Liver (tissue), 9 donors: ENCODE results near the gene SLC38A4. TPM values are rescaled to one million over a fixed set of nuclear protein-coding genes. Genes with fewer than 3 reads are reported as not detected.

Experiments
- DNase-seq: peaks from one replicate; pipeline ENCODE4 v3.0.0-alpha.2; 2017; ENCODE audit warnings: low spot score
- H3K27ac ChIP-seq, 2 donors: one replicate each; pipeline ENCODE4 v1.7.0; 2013; ENCODE audit warnings: inconsistent platforms in 2 of 2, low read length in 2 of 2, control low read depth in 1 of 2, low read depth in 1 of 2, mild to moderate bottlenecking in 1 of 2
- H3K27me3 ChIP-seq, 4 donors: one replicate each; pipeline versions ENCODE4 v1.6.1 to v1.7.0; 2013; ENCODE audit warnings: low read length in 3 of 4, inconsistent platforms in 1 of 4, mild to moderate bottlenecking in 1 of 4, moderate library complexity in 1 of 4; ENCODE audit not compliant: control insufficient read depth in 4 of 4, insufficient read depth in 4 of 4
- H3K36me3 ChIP-seq, 4 donors: one replicate each; pipeline versions ENCODE4 v1.6.1 to v1.7.0; 2013; ENCODE audit warnings: low read length in 3 of 4, mild to moderate bottlenecking in 3 of 4, low read depth in 1 of 4, moderate library complexity in 1 of 4; ENCODE audit not compliant: control insufficient read depth in 4 of 4, insufficient read depth in 3 of 4
- H3K4me1 ChIP-seq, 4 donors: one replicate each; pipeline versions ENCODE4 v1.6.1 to v1.7.0; 2013; ENCODE audit warnings: low read length in 3 of 4, mild to moderate bottlenecking in 3 of 4, moderate library complexity in 1 of 4; ENCODE audit not compliant: control insufficient read depth in 4 of 4, insufficient read depth in 4 of 4
- H3K4me3 ChIP-seq, 3 donors: one replicate each; pipeline versions ENCODE4 v1.6.1 to v1.7.0; 2013; ENCODE audit warnings: low read length in 3 of 3, control low read depth in 1 of 3, low read depth in 1 of 3, mild to moderate bottlenecking in 1 of 3
- H3K9ac ChIP-seq, 2 donors: one replicate each; pipeline ENCODE4 v1.7.0; 2013; ENCODE audit warnings: low read length in 2 of 2, mild to moderate bottlenecking in 2 of 2, moderate library complexity in 2 of 2, control low read depth in 1 of 2, low read depth in 1 of 2
- H3K9me3 ChIP-seq, 4 donors: one replicate each; pipeline versions ENCODE4 v1.6.1 to v1.7.0; 2013; ENCODE audit warnings: low read length in 3 of 4; ENCODE audit not compliant: control insufficient read depth in 4 of 4
- CTCF ChIP-seq: fragments of 150-350 bp; IDR thresholded peaks from 2 replicates; pipeline ENCODE4 v1.5.1; 2017; ENCODE audit warnings: improper control_type of control experiment, low read depth, low read length; ENCODE audit not compliant: missing input control
- EGR1 ChIP-seq, 2 donors: IDR thresholded peaks; 2 replicates each; pipeline ENCODE4 v1.6.1; 2016 to 2018; ENCODE audit warnings: antibody characterized with exemption in 2 of 2, low read depth in 2 of 2
- FOXA1 ChIP-seq: IDR thresholded peaks from 2 replicates; pipeline ENCODE4 v1.6.1; 2016; ENCODE audit warnings: antibody characterized with exemption
- FOXA2 ChIP-seq: IDR thresholded peaks from 2 replicates; pipeline ENCODE4 v1.6.1; 2016; ENCODE audit warnings: antibody characterized with exemption
- HNF4A ChIP-seq, 2 donors: conservative IDR thresholded peaks; 2 replicates each; pipeline ENCODE4 v1.6.1; 2016; ENCODE audit warnings: antibody characterized with exemption in 2 of 2, mild to moderate bottlenecking in 2 of 2
- HNF4G ChIP-seq: IDR thresholded peaks from 2 replicates; pipeline ENCODE4 v1.6.1; 2016; ENCODE audit warnings: antibody characterized with exemption
- JUND ChIP-seq, 2 donors: IDR thresholded peaks; 2 replicates each; pipeline ENCODE4 v1.6.1; 2016; ENCODE audit warnings: antibody characterized with exemption in 2 of 2
- NR2F2 ChIP-seq: IDR thresholded peaks from 2 replicates; pipeline ENCODE4 v1.6.1; 2016; ENCODE audit warnings: antibody characterized with exemption
- RAD21 ChIP-seq, 2 donors: IDR thresholded peaks; 2 replicates each; pipeline ENCODE4 v1.6.1; 2016; ENCODE audit warnings: antibody characterized with exemption in 2 of 2, mild to moderate bottlenecking in 2 of 2
- REST ChIP-seq: IDR thresholded peaks from 2 replicates; pipeline ENCODE4 v1.6.1; 2016; ENCODE audit warnings: antibody characterized with exemption, mild to moderate bottlenecking
- SP1 ChIP-seq: IDR thresholded peaks from 2 replicates; pipeline ENCODE4 v1.6.1; 2018; ENCODE audit warnings: antibody characterized with exemption, mild to moderate bottlenecking
- TAF1 ChIP-seq: conservative IDR thresholded peaks from 2 replicates; pipeline ENCODE4 v1.6.1; 2016; ENCODE audit warnings: antibody characterized with exemption, mild to moderate bottlenecking
- YY1 ChIP-seq: IDR thresholded peaks from 2 replicates; pipeline ENCODE4 v1.6.1; 2016; ENCODE audit warnings: antibody characterized with exemption, mild to moderate bottlenecking
- WGBS: extraction: QIAGEN DNeasy Blood & Tissue Kit; methylation state at CpG from one replicate; pipeline ENCODE4 v1.1.7; 2013; 5-methylcytosine and 5-hydroxymethylcytosine counted together
- polyA plus RNA-seq, 2 donors: library from polyadenylated mRNA; stranded (reverse) in 1 of 2; unstranded in 1 of 2; fragments of 200-250 nt in 1 of 2; fragments of >200 nt in 1 of 2; fragmentation: Nextera tagmentation in 1 of 2; extraction: Ambion mirVana in 1 of 2; gene quantifications; one replicate each; pipeline versions ENCODE4 v1.2.1 to v1.2.3, GENCODE V29; 2013 to 2015
- total RNA-seq, 2 donors: library from RNA; depleted of rRNA; stranded (reverse); fragments of >200 nt; gene quantifications; one replicate each; pipeline ENCODE4 v1.2.3, GENCODE V29; 2014
- TF ChIP-seq, protein P1 (sequence below): IDR thresholded peaks from 2 replicates; pipeline ENCODE4 v1.6.1; 2016; ENCODE audit warnings: antibody characterized with exemption
- TF ChIP-seq, protein P2 (sequence below): IDR thresholded peaks from 2 replicates; pipeline ENCODE4 v1.6.1; 2016; ENCODE audit warnings: antibody characterized with exemption
- TF ChIP-seq, protein P3 (sequence below): IDR thresholded peaks from 2 replicates; pipeline ENCODE4 v1.6.1; 2016; ENCODE audit warnings: antibody characterized with exemption
- donor health status: healthy.
- donor health status: healthy.
- donor health status: healthy.
- donor health status: healthy.
- donor health status: healthy.

Gene SLC38A4
- total and polyA plus RNA-seq, 4 donors = 92.0 to 389 (median 169) TPM

- TF ChIP-seq HNF4A (conservative IDR thresholded peaks at IDR 0.05) = no peak
- no peak for TF ChIP-seq FOXA1
Measured at GRCh38 chr12:46752396-46752795, 73.4 kb downstream of the SLC38A4 start (continued).

DNA sequence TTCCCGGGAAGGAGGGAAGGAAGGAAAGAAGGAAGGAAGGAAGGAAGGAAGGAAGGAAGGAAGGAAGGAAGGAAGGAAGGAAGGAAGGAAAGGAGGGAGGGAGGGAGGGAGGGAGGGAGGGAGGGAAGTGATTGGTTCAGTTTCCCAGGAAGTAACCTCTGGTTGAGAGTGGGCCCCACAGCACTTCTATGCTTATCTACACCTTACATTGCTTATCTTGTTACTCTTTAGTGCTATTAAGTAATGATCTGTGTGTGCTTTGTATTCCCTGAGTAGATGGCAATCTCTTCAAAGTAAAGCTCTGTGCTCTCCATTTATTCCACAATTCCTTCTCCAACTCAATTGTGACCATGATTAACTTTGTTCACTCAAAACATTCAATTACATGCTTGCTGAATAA, 74.6 kb downstream of the SLC38A4 start:
- no peak overlapping the region for H3K9ac ChIP-seq
- TF ChIP-seq HNF4G = no peak
- no peak for TF ChIP-seq SP1
- TF ChIP-seq HNF4A (conservative IDR thresholded peaks at IDR 0.05) = no peak
- TF ChIP-seq EGR1 (IDR thresholded peaks at IDR 0.05; ENCODE audit: low read depth in 2 of 2) = no peak
- TF ChIP-seq, protein P1, sequence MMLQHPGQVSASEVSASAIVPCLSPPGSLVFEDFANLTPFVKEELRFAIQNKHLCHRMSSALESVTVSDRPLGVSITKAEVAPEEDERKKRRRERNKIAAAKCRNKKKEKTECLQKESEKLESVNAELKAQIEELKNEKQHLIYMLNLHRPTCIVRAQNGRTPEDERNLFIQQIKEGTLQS = no peak
- no peak for TF ChIP-seq YY1
- no peak for TF ChIP-seq FOXA1
- no peak for TF ChIP-seq FOXA2
- TF ChIP-seq TAF1 = no peak
- TF ChIP-seq, protein P2, sequence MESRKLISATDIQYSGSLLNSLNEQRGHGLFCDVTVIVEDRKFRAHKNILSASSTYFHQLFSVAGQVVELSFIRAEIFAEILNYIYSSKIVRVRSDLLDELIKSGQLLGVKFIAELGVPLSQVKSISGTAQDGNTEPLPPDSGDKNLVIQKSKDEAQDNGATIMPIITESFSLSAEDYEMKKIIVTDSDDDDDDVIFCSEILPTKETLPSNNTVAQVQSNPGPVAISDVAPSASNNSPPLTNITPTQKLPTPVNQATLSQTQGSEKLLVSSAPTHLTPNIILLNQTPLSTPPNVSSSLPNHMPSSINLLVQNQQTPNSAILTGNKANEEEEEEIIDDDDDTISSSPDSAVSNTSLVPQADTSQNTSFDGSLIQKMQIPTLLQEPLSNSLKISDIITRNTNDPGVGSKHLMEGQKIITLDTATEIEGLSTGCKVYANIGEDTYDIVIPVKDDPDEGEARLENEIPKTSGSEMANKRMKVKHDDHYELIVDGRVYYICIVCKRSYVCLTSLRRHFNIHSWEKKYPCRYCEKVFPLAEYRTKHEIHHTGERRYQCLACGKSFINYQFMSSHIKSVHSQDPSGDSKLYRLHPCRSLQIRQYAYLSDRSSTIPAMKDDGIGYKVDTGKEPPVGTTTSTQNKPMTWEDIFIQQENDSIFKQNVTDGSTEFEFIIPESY = no peak
- no peak for TF ChIP-seq NR2F2
- TF ChIP-seq RAD21 (IDR thresholded peaks at IDR 0.05) = no peak
- no peak for TF ChIP-seq REST
- no peak for TF ChIP-seq JUND (IDR thresholded peaks at IDR 0.05)
- TF ChIP-seq, protein P3, sequence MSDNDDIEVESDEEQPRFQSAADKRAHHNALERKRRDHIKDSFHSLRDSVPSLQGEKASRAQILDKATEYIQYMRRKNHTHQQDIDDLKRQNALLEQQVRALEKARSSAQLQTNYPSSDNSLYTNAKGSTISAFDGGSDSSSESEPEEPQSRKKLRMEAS = no peak
- no peak for TF ChIP-seq CTCF
- H3K4me1 ChIP-seq = peaks cover 0 to 7% (median 3%) of the 10 kb centered on the region in 4 donors
- peaks cover 0 to 4% (median 0%) of the 10 kb centered on the region in 4 donors for H3K9me3 ChIP-seq
- no peaks in the 10 kb centered on the region for H3K27me3 ChIP-seq
- DNase-seq = no peak
- H3K27ac ChIP-seq = no peak overlapping the region
- no peaks in the 10 kb centered on the region for H3K36me3 ChIP-seq
- WGBS = 53% methylated on average over 1 of the region's 1 CpG
- no peak overlapping the region for H3K4me3 ChIP-seq
